Type B pancreatic cell (in vitro differentiated cells): ENCODE results near the gene TMED4. TPM values are rescaled to one million over a fixed set of nuclear protein-coding genes. Genes with fewer than 3 reads are reported as not detected.

Experiments
- DNase-seq: peaks from one replicate; pipeline ENCODE4 v3.0.0; 2021; ENCODE audit warnings: mixed read lengths; ENCODE audit not compliant: unreplicated experiment; ENCODE audit errors: extremely low spot score
- H3K27ac Mint-ChIP-seq: 2 replicates; pipeline ENCODE4 v1.8.0; 2021; ENCODE audit warnings: mild to moderate bottlenecking, mixed read lengths
- H3K27me3 Mint-ChIP-seq: 2 replicates; pipeline ENCODE4 v1.8.0; 2021; ENCODE audit warnings: mixed read lengths
- H3K36me3 Mint-ChIP-seq: 2 replicates; pipeline ENCODE4 v1.8.0; 2021; ENCODE audit warnings: mixed read lengths
- H3K4me1 Mint-ChIP-seq: one replicate; pipeline ENCODE4 v1.8.0; 2021; ENCODE audit warnings: mixed read lengths; ENCODE audit not compliant: unreplicated experiment
- H3K4me3 Mint-ChIP-seq: 2 replicates; pipeline ENCODE4 v1.8.0; 2021; ENCODE audit warnings: mild to moderate bottlenecking, mixed read lengths
- H3K9me3 Mint-ChIP-seq: 2 replicates; pipeline ENCODE4 v1.8.0; 2021; ENCODE audit warnings: mixed read lengths
- CTCF ChIP-seq: fragments of 200-600 bp; sonication (generic); conservative IDR thresholded peaks from 2 replicates; pipeline ENCODE4 v1.5.0; 2021; ENCODE audit warnings: antibody characterized with exemption, mild to moderate bottlenecking
- total RNA-seq: library from RNA; stranded (reverse); gene quantifications from 2 replicates; pipeline ENCODE4 v1.2.1, GENCODE V29; 2021; ENCODE audit warnings: low replicate concordance

Gene TMED4
- total RNA-seq, 1 donor from 2014 or later: 92.8 TPM

DNA sequence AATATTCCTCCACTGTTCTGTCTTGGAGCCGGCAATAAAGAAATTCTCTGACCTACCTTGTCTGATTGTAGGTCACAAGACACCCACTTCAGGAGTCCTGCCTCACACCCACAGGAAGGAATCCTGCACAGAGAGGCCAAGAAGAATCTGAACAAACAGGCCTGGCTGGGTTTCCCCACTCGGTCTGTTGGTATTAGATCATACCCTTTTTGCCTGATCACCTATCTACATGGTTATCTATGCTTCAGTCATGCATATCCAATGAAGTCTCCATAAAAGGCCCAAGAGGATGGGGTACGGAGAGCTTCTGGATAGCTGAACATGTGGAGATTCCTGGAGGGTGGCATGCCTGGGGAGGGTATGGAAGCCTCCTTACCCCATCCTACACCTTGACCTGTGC, 36.7 kb upstream of the TMED4 start:
- H3K4me1 Mint-ChIP-seq: peaks cover 48% of the 10 kb centered on the region
- H3K36me3 Mint-ChIP-seq: peaks cover 19% of the 10 kb centered on the region
- DNase-seq: no peak
- no peaks in the 10 kb centered on the region for H3K27me3 Mint-ChIP-seq
- peaks cover 4% of the 10 kb centered on the region for H3K9me3 Mint-ChIP-seq
- H3K27ac Mint-ChIP-seq: peak overlapping the region; percentile 99
- peak overlapping the region; percentile 83 for H3K4me3 Mint-ChIP-seq
- no peak for TF ChIP-seq CTCF

DNA sequence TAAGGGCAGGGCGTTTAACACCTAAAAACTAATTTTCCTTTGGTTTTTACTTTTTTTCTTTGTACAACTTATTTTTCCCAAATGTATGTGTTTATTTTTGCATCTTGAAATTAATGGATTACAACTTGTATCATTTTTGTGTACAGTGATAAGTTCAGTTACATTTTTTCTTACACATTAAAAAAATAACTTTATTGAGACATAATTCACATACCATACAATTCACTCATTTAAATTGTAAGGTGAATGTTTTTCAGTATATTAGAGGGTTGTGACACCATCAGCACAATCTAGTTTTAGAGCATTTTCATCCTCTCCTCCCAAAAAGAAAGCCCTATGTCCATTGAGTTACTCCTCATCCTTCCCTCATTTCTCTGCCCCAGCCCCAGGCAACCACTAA, 36.0 kb upstream of the TMED4 start:
- Mint-ChIP-seq H3K4me1 (peaks cover 46% of the 10 kb centered on the region), H3K36me3 (peaks cover 19% of the 10 kb centered on the region), H3K4me3 (peak overlapping the region; percentile 83), H3K9me3 (peaks cover 4% of the 10 kb centered on the region), H3K27me3 (no peaks in the 10 kb centered on the region), H3K27ac (peak overlapping the region; percentile 99)
- DNase-seq: no peak
- no peak for TF ChIP-seq CTCF

- H3K27me3 Mint-ChIP-seq: no peaks in the 10 kb centered on the region
- TF ChIP-seq CTCF: no peak
- peak overlapping the region; percentile 99 for H3K27ac Mint-ChIP-seq
- peaks cover 40% of the 10 kb centered on the region for H3K4me1 Mint-ChIP-seq
- peak overlapping the region; percentile 83 for H3K4me3 Mint-ChIP-seq
- no peak for DNase-seq
- peaks cover 4% of the 10 kb centered on the region for H3K9me3 Mint-ChIP-seq
- peaks cover 19% of the 10 kb centered on the region for H3K36me3 Mint-ChIP-seq
These were observed 35.3 kb upstream of the TMED4 start for GRCh38 chr7:44617225-44617890.

DNA sequence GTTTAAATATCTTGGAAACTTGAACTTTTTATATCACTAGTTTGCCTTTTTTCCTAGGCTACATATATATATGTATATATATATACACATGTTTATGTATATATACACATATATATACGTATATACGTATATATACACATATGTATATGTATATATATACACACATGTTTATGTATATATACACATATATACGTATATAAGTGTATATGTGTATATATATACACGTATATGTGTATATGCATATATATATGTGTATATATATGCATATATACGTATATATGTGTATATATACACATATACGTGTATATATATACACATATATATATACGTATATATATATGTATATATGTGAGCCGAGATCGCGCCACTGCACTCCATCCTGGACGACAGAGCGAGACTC, 34.5 kb upstream of the TMED4 start:
- Mint-ChIP-seq H3K27me3 (no peaks in the 10 kb centered on the region), H3K36me3 (peaks cover 19% of the 10 kb centered on the region), H3K4me3 (no peak overlapping the region), H3K27ac (no peak overlapping the region), H3K9me3 (peaks cover 4% of the 10 kb centered on the region), H3K4me1 (peaks cover 45% of the 10 kb centered on the region)
- TF ChIP-seq CTCF: no peak
- no peak for DNase-seq

DNA sequence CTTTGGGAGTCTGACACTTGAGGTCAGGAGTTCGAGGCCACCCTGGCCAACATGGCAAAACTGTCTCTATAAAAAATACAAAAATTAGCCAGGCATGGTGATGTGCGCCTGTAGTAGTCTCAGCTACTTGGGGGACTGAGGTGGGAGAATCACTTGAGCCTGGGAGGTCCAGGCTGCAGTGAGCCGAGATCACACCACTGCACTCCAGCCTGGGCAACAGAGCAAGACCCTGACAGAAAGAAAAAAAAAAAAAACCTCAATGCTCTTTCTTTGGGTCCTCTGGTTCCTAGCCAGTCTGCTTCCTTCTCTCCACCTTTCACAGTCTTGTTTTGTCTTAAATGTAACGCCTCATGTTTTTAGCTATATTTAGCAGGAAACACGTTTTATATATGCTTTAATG, 33.8 kb upstream of the TMED4 start:
- Mint-ChIP-seq H3K9me3 (peaks cover 4% of the 10 kb centered on the region), H3K4me1 (peaks cover 40% of the 10 kb centered on the region), H3K27ac (peak overlapping the region; percentile 81), H3K4me3 (no peak overlapping the region), H3K27me3 (no peaks in the 10 kb centered on the region), H3K36me3 (peaks cover 15% of the 10 kb centered on the region)
- no peak for TF ChIP-seq CTCF
- DNase-seq: no peak
